CD4-positive, alpha-beta T cell treated with Interleukin-6 for 4 hours (primary cell): Measurements from ENCODE around the gene COX6B2.
A peak's percentile ranks its signal among the peaks of the same experiment; 100 is the strongest.

Experiments used
- DNase-seq: peaks from one replicate; pipeline ENCODE4 v3.0.0-alpha.2; 2020; ENCODE audit warnings: mixed read lengths

Gene COX6B2

DNA sequence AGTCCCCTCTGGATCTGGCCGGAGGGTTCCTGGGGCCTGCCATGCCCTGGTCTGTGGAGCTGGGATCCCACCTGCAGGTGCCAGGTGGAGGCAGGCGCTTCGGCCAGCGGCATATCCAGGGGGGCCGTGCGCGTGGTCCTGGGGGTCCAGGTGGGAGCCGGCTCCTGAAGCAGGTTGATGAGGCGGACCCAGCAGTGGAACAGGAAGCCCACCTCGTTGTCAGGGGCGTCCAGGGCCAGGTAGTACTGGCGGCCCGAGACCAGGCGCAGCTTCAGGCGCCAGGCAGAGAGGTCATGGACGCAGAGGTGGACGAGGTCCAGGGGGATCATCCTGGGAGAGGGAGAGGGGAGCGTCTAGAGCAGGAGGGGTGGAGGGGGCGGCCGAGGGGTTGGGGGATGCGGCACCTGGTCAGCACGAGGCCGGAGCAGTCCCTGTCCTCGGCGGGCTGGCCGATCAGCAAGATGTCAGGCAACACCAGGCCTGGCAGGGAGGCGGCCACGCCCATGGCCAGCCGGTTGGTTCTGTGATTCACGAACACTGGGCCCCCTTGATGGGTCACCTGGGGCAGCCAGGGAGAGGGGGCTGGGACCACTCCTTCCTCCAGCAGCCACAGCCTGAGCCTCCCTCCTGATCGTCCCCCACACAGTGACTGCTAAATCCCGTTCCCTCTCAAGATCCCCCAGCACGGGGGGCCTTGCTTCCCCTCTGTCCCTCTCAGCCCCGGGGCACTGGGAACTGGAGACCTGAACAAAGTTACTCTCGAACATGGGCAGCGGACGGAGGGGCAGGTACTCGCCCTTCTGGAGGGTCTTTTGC is 7.9 kb upstream of the COX6B2 start:
- DNase-seq = no peak

- no peak for DNase-seq
Observed at GRCh38 chr19:55360902-55361301, 6.4 kb upstream of the COX6B2 start.

- no peak for DNase-seq
Observed at GRCh38 chr19:55358943-55359908, 4.7 kb upstream of the COX6B2 start.

DNA sequence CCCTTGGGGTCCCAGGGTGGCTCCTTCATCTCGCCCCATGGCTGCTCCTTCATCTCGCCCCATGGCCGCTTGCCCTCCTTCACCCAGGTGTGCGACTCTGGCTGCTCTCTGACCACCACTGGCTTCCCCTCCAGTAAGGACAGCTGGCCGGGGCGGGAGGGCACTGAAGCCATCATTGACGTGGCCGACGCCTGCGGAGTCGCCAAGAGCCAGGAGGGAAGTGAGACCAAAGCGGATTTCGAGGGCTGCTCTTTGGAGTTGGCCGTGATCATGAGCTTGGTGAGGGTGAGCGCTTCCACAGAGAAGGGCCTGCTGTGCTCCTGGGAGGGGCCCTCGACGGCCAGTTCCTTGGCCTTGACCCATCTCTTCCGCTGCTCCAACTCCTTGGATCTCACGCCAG is 4.0 kb upstream of the COX6B2 start:
- DNase-seq = no peak

GRCh38 chr19:55355213-55355821 is 798 bp upstream of the COX6B2 start:
- peak; percentile 10 for DNase-seq

- peak; percentile 68 for DNase-seq
Observed at GRCh38 chr19:55353803-55354697, 469 bp downstream of the COX6B2 start.

DNA sequence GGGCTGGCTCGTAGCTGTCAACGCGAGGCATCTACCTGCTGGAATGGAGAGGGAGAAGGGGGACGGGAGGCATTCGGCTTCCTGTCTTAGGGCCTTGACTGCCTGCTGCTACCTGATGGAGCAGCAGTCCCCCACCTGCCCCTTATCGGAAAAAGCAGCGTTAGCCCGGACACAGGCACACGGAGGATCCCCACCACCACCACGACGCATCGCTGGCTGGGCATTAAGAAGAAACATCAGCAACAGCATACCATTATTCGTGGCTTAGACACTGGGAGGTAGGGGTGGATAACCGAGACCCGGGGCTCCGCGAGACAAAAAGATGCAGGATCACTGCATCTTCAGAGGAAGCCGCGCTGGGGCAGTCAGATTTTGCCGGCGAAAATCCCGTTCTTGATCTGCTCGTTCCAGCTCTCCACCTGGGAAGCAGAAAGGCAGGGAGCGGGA is 1.1 kb downstream of the COX6B2 start:
- DNase-seq = peak; percentile 10

- DNase-seq = no peak
Observed at GRCh38 chr19:55352549-55353145, 1.9 kb downstream of the COX6B2 start.

- DNase-seq = no peak
Observed at GRCh38 chr19:55352040-55352439, 2.5 kb downstream of the COX6B2 start.

DNA sequence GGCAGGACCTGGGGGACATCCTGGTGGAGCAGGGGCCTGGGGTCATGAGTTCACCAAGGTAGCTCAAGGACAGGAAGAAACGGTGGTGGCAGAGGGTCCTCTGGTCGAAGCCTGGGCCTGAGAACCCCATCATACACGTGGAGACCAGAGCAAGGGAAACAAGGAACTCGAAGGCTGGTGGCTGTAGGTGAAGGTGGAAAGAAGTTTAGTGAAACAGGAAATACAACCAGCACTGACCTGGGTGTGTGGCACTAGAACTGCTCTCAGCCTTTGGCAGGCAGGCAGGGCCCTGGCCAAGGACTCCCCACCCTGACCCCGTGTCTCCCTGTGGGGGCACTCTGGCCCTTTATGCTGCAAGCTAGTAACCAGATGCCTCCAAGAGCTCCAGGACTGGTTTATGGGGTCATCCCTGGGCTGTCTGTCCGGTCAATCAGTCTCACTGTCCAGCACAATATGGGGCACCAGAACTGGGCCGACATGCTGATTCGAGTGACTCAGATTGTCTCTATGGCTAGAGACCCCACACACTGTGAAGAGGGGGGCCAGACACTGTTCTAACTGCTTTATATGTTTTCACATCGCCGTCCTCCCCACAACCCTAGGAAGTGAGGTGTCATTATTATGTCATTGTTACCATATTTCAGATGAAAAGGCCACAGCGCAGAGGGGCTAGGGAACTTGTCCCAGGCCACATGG is 3.8 kb downstream of the COX6B2 start:
- DNase-seq = no peak

DNA sequence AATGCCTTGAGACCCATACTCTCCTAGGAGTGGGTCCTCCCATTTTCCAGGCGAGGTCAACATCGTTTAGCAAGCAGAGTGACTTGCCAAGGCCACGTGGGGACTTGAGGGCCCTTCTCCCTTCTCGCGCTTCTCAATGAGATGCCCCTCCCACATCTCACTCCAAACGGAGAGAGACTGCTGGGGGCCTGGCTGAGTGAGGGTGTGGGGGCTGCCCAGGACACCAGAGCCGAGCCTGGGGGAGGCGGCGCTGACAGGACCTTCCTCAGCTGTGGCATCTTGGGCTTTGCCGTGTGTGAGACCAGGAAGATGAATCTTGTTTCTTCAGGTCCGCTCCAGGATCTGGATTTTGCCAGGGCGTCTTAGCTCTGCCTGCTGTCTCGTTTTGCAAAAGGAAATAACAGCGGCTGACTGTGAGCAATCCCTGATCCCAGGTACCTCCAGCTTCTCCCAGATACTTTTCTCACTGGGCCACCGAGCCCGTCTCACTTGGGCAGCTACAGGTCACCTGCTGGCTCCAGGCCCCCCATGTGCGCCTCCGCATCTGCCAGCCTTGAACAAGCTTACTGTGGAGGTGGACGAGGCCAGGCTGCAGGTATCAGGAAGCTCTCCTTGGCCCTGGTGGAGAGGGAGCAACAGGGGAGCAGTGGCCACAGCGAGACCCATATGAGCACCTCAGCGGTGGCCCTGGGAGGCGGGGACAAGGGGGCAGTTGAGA is 6.0 kb downstream of the COX6B2 start:
- no peak for DNase-seq

DNA sequence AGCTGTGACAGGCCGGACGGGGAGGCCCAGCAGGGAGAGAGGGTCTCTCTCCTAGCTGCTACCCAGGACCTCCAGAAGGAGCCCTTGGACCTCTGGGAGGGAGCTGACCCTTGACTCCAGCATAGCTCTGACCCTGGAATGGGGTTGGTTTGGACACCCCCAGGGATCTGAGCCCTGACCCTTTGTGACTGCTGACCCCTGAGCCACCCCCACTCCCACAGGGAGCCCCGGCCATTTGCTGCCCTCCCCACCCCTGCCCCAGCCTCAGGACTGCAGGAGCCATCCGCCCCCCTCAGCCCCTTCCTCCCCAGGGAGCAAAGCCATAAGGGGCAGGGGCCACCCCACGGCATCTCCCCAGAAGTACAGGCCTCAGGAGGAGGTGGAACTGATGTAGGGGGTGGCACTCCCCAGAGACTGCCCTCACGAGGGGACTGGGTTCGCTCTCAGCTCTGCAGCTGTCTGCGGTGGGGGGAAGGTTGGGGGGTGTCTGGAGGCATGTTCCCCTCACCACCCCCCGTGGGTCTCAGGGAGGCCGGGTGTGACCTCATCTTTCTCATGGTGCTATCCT is 7.0 kb downstream of the COX6B2 start:
- no peak for DNase-seq

- DNase-seq = no peak
Observed at GRCh38 chr19:55346725-55347441, 7.6 kb downstream of the COX6B2 start.

- DNase-seq = no peak
Observed at GRCh38 chr19:55345818-55346724, 8.4 kb downstream of the COX6B2 start.

GRCh38 chr19:55345101-55345817 is 9.3 kb downstream of the COX6B2 start:
- no peak for DNase-seq

DNA sequence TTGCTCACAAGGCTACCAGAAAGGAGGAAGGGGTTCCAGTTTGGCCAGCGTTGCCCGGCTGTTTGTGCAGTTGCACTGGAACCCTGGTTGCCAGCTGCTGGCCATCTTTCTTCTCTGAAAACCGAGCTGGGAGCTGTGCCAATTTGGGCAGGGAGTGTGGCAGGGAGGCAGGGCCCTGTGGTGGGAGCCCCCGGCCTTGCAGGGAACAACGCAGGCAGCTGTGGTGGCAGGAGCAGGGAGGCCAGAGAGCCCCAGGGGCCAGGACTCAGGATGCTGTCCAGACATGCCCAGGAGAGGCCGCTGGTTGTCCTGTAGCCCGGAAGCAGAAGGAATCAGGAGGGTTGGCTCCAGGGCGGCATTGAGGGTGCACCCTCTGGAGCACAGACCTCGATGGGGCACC is 10.1 kb downstream of the COX6B2 start:
- DNase-seq = no peak
